Neural progenitor cell (in vitro differentiated cells): ENCODE results near the gene ARPC5. TPM values are rescaled to one million over a fixed set of nuclear protein-coding genes. Genes with fewer than 3 reads are reported as not detected.

Experiments used
- DNase-seq: peaks from one replicate; pipeline ENCODE4 v3.0.0-alpha.2; 2016; ENCODE audit warnings: low spot score
- H2AFZ ChIP-seq: fragments of 200-600 bp; sonication (generic); replicated peaks from 2 replicates; pipeline ENCODE4 v1.6.1; 2016; ENCODE audit warnings: antibody characterized with exemption
- H3F3A ChIP-seq: fragments of 200-600 bp; sonication (generic); 2 replicates; pipeline ENCODE4 v1.6.1; 2016; ENCODE audit warnings: antibody characterized with exemption, low read depth
- H3K27ac ChIP-seq: fragments of 200-600 bp; sonication (generic); 2 replicates; pipeline ENCODE4 v1.5.1; 2016; ENCODE audit warnings: mild to moderate bottlenecking
- H3K27me3 ChIP-seq: fragments of 200-600 bp; sonication (generic); 2 replicates; pipeline ENCODE4 v1.6.1; 2016; ENCODE audit warnings: mild to moderate bottlenecking, moderate library complexity
- H3K36me3 ChIP-seq: fragments of 200-600 bp; sonication (generic); 2 replicates; pipeline ENCODE4 v1.5.1; 2016
- H3K4me1 ChIP-seq: fragments of 200-600 bp; sonication (generic); 2 replicates; pipeline ENCODE4 v1.6.1; 2016; ENCODE audit warnings: mixed run types
- H3K4me2 ChIP-seq: fragments of 200-600 bp; sonication (generic); 2 replicates; pipeline ENCODE4 v1.6.1; 2016
- H3K4me3 ChIP-seq: fragments of 200-600 bp; sonication (generic); 2 replicates; pipeline ENCODE4 v1.5.1; 2016
- H3K79me2 ChIP-seq: fragments of 200-600 bp; sonication (generic); 2 replicates; pipeline ENCODE4 v1.6.1; 2016; ENCODE audit warnings: low read depth
- H3K9ac ChIP-seq: fragments of 200-600 bp; sonication (generic); 2 replicates; pipeline ENCODE4 v1.6.1; 2016
- H3K9me3 ChIP-seq: fragments of 200-600 bp; sonication (generic); 2 replicates; pipeline ENCODE4 v1.5.1; 2016; ENCODE audit warnings: low read depth
- H4K20me1 ChIP-seq: fragments of 200-600 bp; sonication (generic); 2 replicates; pipeline ENCODE4 v1.6.1; 2016; ENCODE audit warnings: low read depth
- H3K27ac Mint-ChIP-seq: 3 replicates; pipeline ENCODE4 v1.8.0; 2021; ENCODE audit warnings: mixed read lengths
- H3K27me3 Mint-ChIP-seq: 2 replicates; pipeline ENCODE4 v1.8.0; 2022; ENCODE audit warnings: low read depth, mild to moderate bottlenecking, inconsistent platforms, moderate library complexity, mixed read lengths; ENCODE audit not compliant: insufficient read depth
- H3K36me3 Mint-ChIP-seq: 3 replicates; pipeline ENCODE4 v1.8.0; 2021; ENCODE audit warnings: mixed read lengths
- H3K4me1 Mint-ChIP-seq: 3 replicates; pipeline ENCODE4 v1.8.0; 2021; ENCODE audit warnings: mixed read lengths
- H3K4me3 Mint-ChIP-seq: 3 replicates; pipeline ENCODE4 v1.8.0; 2021; ENCODE audit warnings: mild to moderate bottlenecking, moderate library complexity, mixed read lengths
- H3K9me3 Mint-ChIP-seq: 3 replicates; pipeline ENCODE4 v1.8.0; 2020; ENCODE audit warnings: mixed read lengths
- CTCF ChIP-seq: fragments of 200-600 bp; sonication (generic); IDR thresholded peaks from 2 replicates; pipeline ENCODE4 v1.5.1; 2017; ENCODE audit warnings: antibody characterized with exemption, mild to moderate bottlenecking
- EZH2 ChIP-seq: fragments of 200-600 bp; sonication (generic); IDR thresholded peaks from 2 replicates; pipeline ENCODE4 v1.6.1; 2017; ENCODE audit warnings: antibody characterized with exemption, mild to moderate bottlenecking, moderate library complexity
- EZH2phosphoT487 ChIP-seq: fragments of 200-600 bp; sonication (generic); IDR thresholded peaks from 2 replicates; pipeline ENCODE4 v1.6.1; 2017; ENCODE audit warnings: antibody characterized with exemption
- total RNA-seq: library from RNA; depleted of rRNA; stranded (reverse); fragments of >200 nt; gene quantifications from 2 replicates; pipeline ENCODE4 v1.2.3, GENCODE V29; 2015; ENCODE audit warnings: low replicate concordance

The ARPC5 gene
- total RNA-seq, 1 donor from 2014 or later, result 131 TPM

GRCh38 chr1:183652547-183653461 is 17.2 kb upstream of the ARPC5 start, which contains the start of gene APOBEC4:
Gene APOBEC4 (minus strand): TSS chr1:183653316. CDS start chr1:183648781, 4,535 bp downstream.
- peaks cover 22% of the 10 kb centered on the region for H3K4me1 Mint-ChIP-seq
- peak within 1 kb of the TSS; percentile 29 for H3K27ac Mint-ChIP-seq
- Histone ChIP-seq H3K27me3 (no peaks in the 10 kb centered on the region), H2AFZ (no peak within 1 kb of the TSS), H3K4me1 (no peaks in the 10 kb centered on the region), H4K20me1 (no peaks in the 10 kb centered on the region), H3F3A (no peaks in the 10 kb centered on the region), H3K4me3 (no peak within 1 kb of the TSS), H3K9me3 (no peaks in the 10 kb centered on the region), H3K79me2 (no peaks in the 10 kb centered on the region), H3K4me2 (no peak within 1 kb of the TSS), H3K9ac (no peak within 1 kb of the TSS), H3K36me3 (no peaks in the 10 kb centered on the region), H3K27ac (no peak within 1 kb of the TSS)
- peaks cover 3% of the 10 kb centered on the region for H3K27me3 Mint-ChIP-seq
- no peak within 1 kb of the TSS for H3K4me3 Mint-ChIP-seq
- TF ChIP-seq CTCF, result no peak
- TF ChIP-seq EZH2, result no peak
- no peak for TF ChIP-seq EZH2phosphoT487
- H3K36me3 Mint-ChIP-seq, result no peaks in the 10 kb centered on the region
- no peaks in the 10 kb centered on the region for H3K9me3 Mint-ChIP-seq
- no peak for DNase-seq

- Histone ChIP-seq H3K4me2 (no peak overlapping the region), H4K20me1 (no peaks in the 10 kb centered on the region), H3K27ac (no peak overlapping the region), H3K9me3 (no peaks in the 10 kb centered on the region), H3K4me1 (no peaks in the 10 kb centered on the region), H3K4me3 (no peak overlapping the region), H2AFZ (no peak overlapping the region), H3K36me3 (no peaks in the 10 kb centered on the region), H3K27me3 (no peaks in the 10 kb centered on the region), H3K9ac (no peak overlapping the region), H3K79me2 (no peaks in the 10 kb centered on the region), H3F3A (no peaks in the 10 kb centered on the region)
- TF ChIP-seq EZH2phosphoT487, result no peak
- no peak for TF ChIP-seq CTCF
- TF ChIP-seq EZH2, result no peak
- no peak overlapping the region for H3K27ac Mint-ChIP-seq
- H3K9me3 Mint-ChIP-seq, result no peaks in the 10 kb centered on the region
- no peaks in the 10 kb centered on the region for H3K36me3 Mint-ChIP-seq
- H3K4me3 Mint-ChIP-seq, result no peak overlapping the region
- peaks cover 25% of the 10 kb centered on the region for H3K4me1 Mint-ChIP-seq
- no peak for DNase-seq
- H3K27me3 Mint-ChIP-seq, result peaks cover 3% of the 10 kb centered on the region
Observed at GRCh38 chr1:183652107-183652506, 16.5 kb upstream of the ARPC5 start.

GRCh38 chr1:183651612-183652011 is 16.0 kb upstream of the ARPC5 start:
- Histone ChIP-seq H3K27me3 (no peaks in the 10 kb centered on the region), H3K4me1 (no peaks in the 10 kb centered on the region), H3K4me3 (no peak overlapping the region), H3K27ac (no peak overlapping the region), H3K9me3 (no peaks in the 10 kb centered on the region), H3K79me2 (no peaks in the 10 kb centered on the region), H3K9ac (no peak overlapping the region), H3K36me3 (no peaks in the 10 kb centered on the region), H3F3A (no peaks in the 10 kb centered on the region), H4K20me1 (no peaks in the 10 kb centered on the region), H3K4me2 (no peak overlapping the region), H2AFZ (no peak overlapping the region)
- Mint-ChIP-seq H3K36me3 (no peaks in the 10 kb centered on the region), H3K4me3 (no peak overlapping the region), H3K4me1 (peaks cover 25% of the 10 kb centered on the region), H3K9me3 (no peaks in the 10 kb centered on the region), H3K27ac (no peak overlapping the region), H3K27me3 (peaks cover 3% of the 10 kb centered on the region)
- DNase-seq, result no peak
- TF ChIP-seq EZH2 (no peak), CTCF (no peak), EZH2phosphoT487 (no peak)
